GM12891 (cell line): ENCODE measurements around the gene HEMK1.

Experiments used
- POLR2A ChIP-seq: IDR thresholded peaks from 2 replicates; pipeline ENCODE4 v1.6.1; 2011; ENCODE audit warnings: low read depth, low read length, control low read depth
- POLR2AphosphoS5 ChIP-seq: IDR thresholded peaks from 2 replicates; pipeline ENCODE4 v1.6.1; 2011; ENCODE audit warnings: low read depth, low read length, control low read depth

DNA sequence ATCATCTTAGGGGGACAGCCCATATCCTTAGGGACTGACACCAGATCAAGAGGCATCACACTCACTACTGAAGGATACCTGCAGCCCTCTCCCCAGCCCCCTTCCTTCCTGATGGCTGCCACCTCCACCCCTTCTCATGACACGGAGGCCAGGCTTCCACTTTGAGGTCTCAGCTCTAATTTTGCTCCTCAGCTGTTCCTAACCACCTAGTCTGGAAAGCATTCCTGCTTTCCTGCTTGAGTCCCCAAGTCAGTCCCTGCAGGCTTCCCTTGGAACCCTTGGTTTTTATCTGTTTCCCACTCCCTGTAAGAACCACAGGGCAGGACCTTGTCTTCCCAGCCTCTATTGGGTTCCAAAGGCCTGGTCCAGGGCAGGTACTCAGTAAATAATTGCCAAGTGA is 5.0 kb upstream of the HEMK1 start:
- TF ChIP-seq POLR2A (no peak), POLR2AphosphoS5 (no peak)
